Measurements from ENCODE around the gene STAC. TPM values are rescaled to one million over a fixed set of nuclear protein-coding genes. Genes with fewer than 3 reads are reported as not detected.

The STAC gene
- total and polyA plus RNA-seq, 8 donors, result 0.29 to 7.2 (median 0.61) TPM; not detected in 4

- WGBS, 5 donors, result 67 to 86% (median 82%) methylated on average over 1 of the region's 1 CpG
- TF ChIP-seq EP300 (IDR thresholded peaks at IDR 0.05) (no peak), POLR2AphosphoS5 (IDR thresholded peaks at IDR 0.05) (no peak), POLR2A (IDR thresholded peaks at IDR 0.05) (no peak), CTCF (IDR thresholded peaks at IDR 0.05) (no peak)
Measured at GRCh38 chr3:36401056-36401455, 20.8 kb downstream of the STAC start.

GRCh38 chr3:36403661-36404060, 23.4 kb downstream of the STAC start:
- H3K4me3 ChIP-seq, result no peak overlapping the region
- intact Hi-C loops (cut with DNase I; ENCODE audit: low total_unique reads), result no loop called here
- DNase-seq, result no peak
- H3K36me3 ChIP-seq, result no peaks in the 10 kb centered on the region
- no peaks in the 10 kb centered on the region for H3K4me1 ChIP-seq
- TF ChIP-seq POLR2A (IDR thresholded peaks at IDR 0.05), result no peak
- TF ChIP-seq EP300 (IDR thresholded peaks at IDR 0.05), result no peak
- TF ChIP-seq POLR2AphosphoS5 (IDR thresholded peaks at IDR 0.05), result no peak
- TF ChIP-seq CTCF (IDR thresholded peaks at IDR 0.05), result no peak
- H3K27ac ChIP-seq, result no peak overlapping the region
- no peaks in the 10 kb centered on the region for H3K27me3 ChIP-seq
- no peaks in the 10 kb centered on the region for H3K9me3 ChIP-seq

More at GRCh38 chr3:36401056-36401455, 20.8 kb downstream of the STAC start:
- Histone ChIP-seq H3K36me3 (no peaks in the 10 kb centered on the region), H3K9me3 (no peaks in the 10 kb centered on the region), H3K4me3 (no peak overlapping the region), H3K27me3 (no peaks in the 10 kb centered on the region), H3K27ac (no peak overlapping the region), H3K4me1 (no peaks in the 10 kb centered on the region)
- DNase-seq, result no peak
- intact Hi-C loops (cut with DNase I; ENCODE audit: low total_unique reads), result no loop called here

- intact Hi-C loops (cut with DNase I; ENCODE audit: low total_unique reads), result no loop called here
- no peak overlapping the region for H3K27ac ChIP-seq
- H3K4me1 ChIP-seq, result no peaks in the 10 kb centered on the region
- TF ChIP-seq EP300 (IDR thresholded peaks at IDR 0.05) (no peak), CTCF (IDR thresholded peaks at IDR 0.05) (no peak), POLR2A (IDR thresholded peaks at IDR 0.05) (no peak), POLR2AphosphoS5 (IDR thresholded peaks at IDR 0.05) (no peak)
- no peak for DNase-seq
- no peak overlapping the region for H3K4me3 ChIP-seq
- WGBS, 5 donors, result 82 to 93% (median 88%) methylated on average over 4 of the region's 4 CpGs
- H3K27me3 ChIP-seq, result no peaks in the 10 kb centered on the region
- no peaks in the 10 kb centered on the region for H3K36me3 ChIP-seq
- H3K9me3 ChIP-seq, result no peaks in the 10 kb centered on the region
Measured at GRCh38 chr3:36405190-36405589, 24.9 kb downstream of the STAC start.

- no peaks in the 10 kb centered on the region for H3K27me3 ChIP-seq
- no peak overlapping the region for H3K4me3 ChIP-seq
- intact Hi-C loops (cut with DNase I; ENCODE audit: low total_unique reads), result no loop called here
- no peaks in the 10 kb centered on the region for H3K36me3 ChIP-seq
- no peaks in the 10 kb centered on the region for H3K9me3 ChIP-seq
- H3K4me1 ChIP-seq, result no peaks in the 10 kb centered on the region
- no peak overlapping the region for H3K27ac ChIP-seq
- WGBS, 5 donors, result 73 to 89% (median 81%) methylated on average over 1 of the region's 1 CpG
- no peak for TF ChIP-seq POLR2AphosphoS5 (IDR thresholded peaks at IDR 0.05)
- TF ChIP-seq POLR2A (IDR thresholded peaks at IDR 0.05), result no peak
- DNase-seq, result no peak
Measured at GRCh38 chr3:36408146-36408545, 27.8 kb downstream of the STAC start.

GRCh38 chr3:36409862-36410261, 29.6 kb downstream of the STAC start:
- peaks cover 0 to 3% (median 1%) of the 10 kb centered on the region in 4 donors for H3K9me3 ChIP-seq
- no peak for DNase-seq
- no peak for TF ChIP-seq CTCF (IDR thresholded peaks at IDR 0.05)
- TF ChIP-seq POLR2AphosphoS5 (IDR thresholded peaks at IDR 0.05), result no peak
- TF ChIP-seq POLR2A (IDR thresholded peaks at IDR 0.05), result no peak
- TF ChIP-seq EP300 (IDR thresholded peaks at IDR 0.05), result no peak
- no peaks in the 10 kb centered on the region for H3K27me3 ChIP-seq
- 68 to 82% (median 77%) methylated on average over 2 of the region's 2 CpGs for WGBS, 5 donors
- H3K4me3 ChIP-seq, result no peak overlapping the region
- no peak overlapping the region for H3K27ac ChIP-seq
- H3K4me1 ChIP-seq, result no peaks in the 10 kb centered on the region
- intact Hi-C loops (cut with DNase I; ENCODE audit: low total_unique reads), result no loop called here
- H3K36me3 ChIP-seq, result no peaks in the 10 kb centered on the region

Data from stomach (tissue), 9 donors.